A549 (cell line): ENCODE measurements around the gene IFT88. TPM values are rescaled to one million over a fixed set of nuclear protein-coding genes. Genes with fewer than 3 reads are reported as not detected.
A peak's percentile ranks its signal among the peaks of the same experiment; 100 is the strongest.

Experiments used
- ATAC-seq, 2 experiments: fragments of 200-7000 bp in 1 of 2; fragments of >200 bp in 1 of 2; cut with Nextera tagmentation in 1 of 2; cut with Tn5 transposase in 1 of 2; 3 replicates each; pipeline versions ENCODE4 v1.8.0 to v1.9.1; 2018 to 2020; ENCODE audit warnings: mild to moderate bottlenecking in 1 of 2, moderate library complexity in 1 of 2
- CTCF ChIA-PET: fragments of 300-600 bp; sonication (Branson Sonifier 250); formaldehyde crosslinking; extraction: SDS; loops from one replicate; lab custom pipeline; 2021; ENCODE audit warnings: antibody characterized with exemption, inconsistent platforms; lab: Yijun Ruan, JAX
- POLR2A ChIA-PET: fragments of 350-600 bp; formaldehyde crosslinking; extraction: SDS; loops from one replicate; lab custom pipeline; 2021; ENCODE audit warnings: antibody characterized with exemption, inconsistent platforms; lab: Yijun Ruan, JAX
- DNase-seq, 2 experiments: peaks; one replicate each; pipeline versions ENCODE4 v3.0.0 to v3.0.0-alpha.2; 2011 to 2016; ENCODE audit warnings: low read depth in 1 of 2, low spot score in 1 of 2
- FAIRE-seq: peaks from 2 replicates; lab custom pipeline; 2011; peaks lifted over from hg19 to GRCh38; lab: Jason Lieb, UNC
- H3K27ac ChIP-seq, 2 experiments: fragments of >200 bp; sonication (Bioruptor Twin); formaldehyde crosslinking; 3 replicates each; pipeline ENCODE4 v1.5.1; 2016 to 2017
- H3K4me1 ChIP-seq: fragments of >200 bp; sonication (Bioruptor Twin); formaldehyde crosslinking; 3 replicates; pipeline ENCODE4 v1.6.1; 2016
- H3K4me2 ChIP-seq: fragments of >200 bp; sonication (Bioruptor Twin); formaldehyde crosslinking; 3 replicates; pipeline ENCODE4 v1.6.1; 2016
- H3K4me3 ChIP-seq: fragments of >200 bp; sonication (Bioruptor Twin); formaldehyde crosslinking; 3 replicates; pipeline ENCODE4 v1.5.1; 2016
- H3K9me3 ChIP-seq: fragments of >200 bp; sonication (Bioruptor Twin); formaldehyde crosslinking; 3 replicates; pipeline ENCODE4 v1.6.1; 2016
- BHLHE40 ChIP-seq: IDR thresholded peaks from 2 replicates; pipeline ENCODE4 v1.6.1; 2012; ENCODE audit warnings: low read depth, low read length, inconsistent platforms
- CHD2 ChIP-seq: fragments of 150-350 bp; IDR thresholded peaks from 2 replicates; pipeline ENCODE4 v1.6.1; 2014; ENCODE audit warnings: low read length; ENCODE audit not compliant: partially characterized antibody
- CHD4 ChIP-seq: fragments of 200-600 bp; sonication (generic); IDR thresholded peaks from 2 replicates; pipeline ENCODE4 v1.6.1; 2016; ENCODE audit warnings: antibody characterized with exemption, mild to moderate bottlenecking, borderline replicate concordance
- E2F6 ChIP-seq: IDR thresholded peaks from 2 replicates; pipeline ENCODE4 v1.6.1; 2012; ENCODE audit warnings: low read depth, borderline replicate concordance
- ELK1 ChIP-seq: fragments of 150-350 bp; IDR thresholded peaks from 2 replicates; pipeline ENCODE4 v1.6.1; 2014; ENCODE audit warnings: low read depth, mild to moderate bottlenecking, low read length
- EP300 ChIP-seq, 2 experiments: fragments of >200 bp; sonication (Bioruptor Twin); formaldehyde crosslinking; IDR thresholded peaks; 2 replicates in 1 of 2; 3 replicates in 1 of 2; pipeline ENCODE4 v1.6.1; 2016 to 2017
- ESRRA ChIP-seq: fragments of 150-350 bp; IDR thresholded peaks from 2 replicates; pipeline ENCODE4 v1.6.1; 2014; ENCODE audit warnings: mild to moderate bottlenecking, low read length, borderline replicate concordance
- FOSL2 ChIP-seq, 2 experiments: fragments of 450-650 bp in 1 of 2; fragments of >200 bp in 1 of 2; sonication (Bioruptor Twin) in 1 of 2; formaldehyde crosslinking; IDR thresholded peaks; 2 replicates each; pipeline versions ENCODE4 v1.5.0 to v1.6.1; 2016 to 2020; ENCODE audit warnings: mild to moderate bottlenecking in 1 of 2, moderate library complexity in 1 of 2
- FOXS1 ChIP-seq: fragments of 250-450 bp; sonication (Bioruptor Pico); IDR thresholded peaks from 2 replicates; pipeline ENCODE4 v1.5.0; 2020; ENCODE audit warnings: mild to moderate bottlenecking, moderate library complexity
- GATA3 ChIP-seq: IDR thresholded peaks from 2 replicates; pipeline ENCODE4 v1.6.1; 2012; ENCODE audit warnings: borderline replicate concordance
- HDAC2 ChIP-seq: fragments of 200-600 bp; sonication (generic); IDR thresholded peaks from 2 replicates; pipeline ENCODE4 v1.6.1; 2016
- HES2 ChIP-seq: fragments of >200 bp; sonication (Bioruptor Twin); formaldehyde crosslinking; IDR thresholded peaks from 2 replicates; pipeline ENCODE4 v1.6.1; 2016
- HOXB5 ChIP-seq: fragments of 250-450 bp; sonication (Bioruptor Pico); IDR thresholded peaks from 2 replicates; pipeline ENCODE4 v1.5.0; 2020; ENCODE audit warnings: mild to moderate bottlenecking, moderate library complexity
- JUN ChIP-seq, 2 experiments: fragments of >200 bp; sonication (Bioruptor Twin); formaldehyde crosslinking; IDR thresholded peaks; 2 replicates in 1 of 2; 3 replicates in 1 of 2; pipeline ENCODE4 v1.6.1; 2016 to 2017
- JUNB ChIP-seq: fragments of >200 bp; sonication (Bioruptor Twin); formaldehyde crosslinking; IDR thresholded peaks from 2 replicates; pipeline ENCODE4 v1.6.1; 2016
- MAZ ChIP-seq: fragments of 150-350 bp; IDR thresholded peaks from 2 replicates; pipeline ENCODE4 v1.6.1; 2014; ENCODE audit warnings: antibody characterized with exemption, low read depth, low read length, borderline replicate concordance
- NFE2L2 ChIP-seq: fragments of 150-350 bp; conservative IDR thresholded peaks from 2 replicates; pipeline ENCODE4 v1.6.1; 2014; ENCODE audit warnings: low read length
- NR3C1 ChIP-seq: fragments of >200 bp; sonication (Bioruptor Twin); formaldehyde crosslinking; IDR thresholded peaks from 3 replicates; pipeline ENCODE4 v1.6.1; 2017
- PHF8 ChIP-seq: fragments of 200-600 bp; sonication (generic); IDR thresholded peaks from 2 replicates; pipeline ENCODE4 v1.6.1; 2016; ENCODE audit warnings: low read depth, mild to moderate bottlenecking, antibody characterized with exemption, moderate library complexity, borderline replicate concordance
- POLR2AphosphoS2 ChIP-seq: conservative IDR thresholded peaks from 2 replicates; pipeline ENCODE4 v1.6.1; 2012; ENCODE audit warnings: low read length, improper control_type of control experiment, inconsistent platforms
- RAD21 ChIP-seq, 2 experiments: fragments of >200 bp in 1 of 2; sonication (Bioruptor Twin) in 1 of 2; formaldehyde crosslinking in 1 of 2; IDR thresholded peaks in 1 of 2; conservative IDR thresholded peaks in 1 of 2; 2 replicates in 1 of 2; 3 replicates in 1 of 2; pipeline ENCODE4 v1.6.1; 2012 to 2018; ENCODE audit warnings: inconsistent platforms in 1 of 2
- RARB ChIP-seq: fragments of 250-450 bp; sonication (Bioruptor Pico); IDR thresholded peaks from 2 replicates; pipeline ENCODE4 v1.8.0; 2021; ENCODE audit warnings: mild to moderate bottlenecking, moderate library complexity
- REST ChIP-seq: fragments of 200-600 bp; sonication (generic); IDR thresholded peaks from 2 replicates; pipeline ENCODE4 v1.6.1; 2016; ENCODE audit warnings: antibody characterized with exemption, mild to moderate bottlenecking, moderate library complexity
- RFX5 ChIP-seq: fragments of 450-650 bp; IDR thresholded peaks from 2 replicates; pipeline ENCODE4 v1.7.1; 2014; ENCODE audit warnings: antibody characterized with exemption, mild to moderate bottlenecking, moderate library complexity
- SMC3 ChIP-seq: fragments of >200 bp; sonication (Bioruptor Twin); formaldehyde crosslinking; IDR thresholded peaks from 3 replicates; pipeline ENCODE4 v1.6.1; 2018; ENCODE audit warnings: inconsistent platforms
- ZC3H11A ChIP-seq: fragments of 450-650 bp; IDR thresholded peaks from 2 replicates; pipeline ENCODE4 v1.6.1; 2014; ENCODE audit warnings: antibody characterized with exemption, mild to moderate bottlenecking
- ZFP36 ChIP-seq: fragments of 450-650 bp; IDR thresholded peaks from 2 replicates; pipeline ENCODE4 v1.6.1; 2014; ENCODE audit warnings: borderline replicate concordance; ENCODE audit not compliant: partially characterized antibody
- ZSCAN20 ChIP-seq: fragments of 250-450 bp; sonication (Bioruptor Pico); IDR thresholded peaks from 2 replicates; pipeline ENCODE4 v1.8.0; 2022; ENCODE audit warnings: mild to moderate bottlenecking, moderate library complexity
- WGBS: methylation state at CpG from one replicate; pipeline ENCODE4 v1.1.6; 2017; ENCODE audit errors: missing lambda C conversion rate; 5-methylcytosine and 5-hydroxymethylcytosine counted together
- polyA plus RNA-seq, 4 experiments: library from polyadenylated mRNA; depleted of rRNA in 3 of 4; stranded (reverse); fragments of >200 nt; fragmentation: RNase III in 1 of 4; extraction: RNeasy Plus Mini Kit Qiagen cat#74134 plus additional on column Dnase treatment in 1 of 4; gene quantifications; 2 replicates in 3 of 4; 3 replicates in 1 of 4; pipeline ENCODE4 v1.2.3, GENCODE V29; 2011 to 2017

IFT88 gene
- polyA plus RNA-seq, 2 of the 4 experiments (the other 2 are of a cell fraction): 13.2 to 19.1 TPM

- no peak for TF ChIP-seq FOXS1 (CRISPR knock-in tag)
- TF ChIP-seq CHD2: no peak
- TF ChIP-seq POLR2AphosphoS2: no peak
- TF ChIP-seq RAD21 (conservative IDR thresholded peaks at IDR 0.05 in 1 of 2, IDR thresholded peaks at IDR 0.05 in 1 of 2): no peak
- no peak for TF ChIP-seq JUN (IDR thresholded peaks at IDR 0.05)
- no peak for TF ChIP-seq HOXB5 (CRISPR knock-in tag)
- TF ChIP-seq RFX5: no peak
- no peak for TF ChIP-seq BHLHE40
- no peak for TF ChIP-seq JUNB
- no peak for TF ChIP-seq RARB (CRISPR knock-in tag)
- TF ChIP-seq EP300 (IDR thresholded peaks at IDR 0.05): no peak
- TF ChIP-seq REST: no peak
- TF ChIP-seq HES2: no peak
- no peak for TF ChIP-seq E2F6
- FAIRE-seq: no peak
- ChIA-PET CTCF (interaction anchor here (0.9 to 1.7 kb wide), 7 partner anchors 24 to 523 kb away, joined by 3 to 4 read pairs (median 3); no protein-coding TSS in a partner anchor), POLR2A (no interaction called here)
- peak overlapping the region in 1 of 2 experiments; percentile 96; a peak in 3 of 6 replicates for H3K27ac ChIP-seq
- ATAC-seq: peak; percentile 42 to 58
- H3K4me3 ChIP-seq: peak overlapping the region; percentile 63
- no peak for DNase-seq
- WGBS: 70% methylated on average over 8 of the region's 20 CpGs
- peaks cover 16% of the 10 kb centered on the region for H3K4me1 ChIP-seq
- H3K9me3 ChIP-seq: no peaks in the 10 kb centered on the region
- H3K4me2 ChIP-seq: peak overlapping the region; percentile 80; the same call in 2 of the 3 replicates
Observed at GRCh38 chr13:20704459-20705069, 137.6 kb downstream of the IFT88 start.

GRCh38 chr13:20706661-20707060 is 139.7 kb downstream of the IFT88 start:
- WGBS: 80% methylated on average over 5 of the region's 5 CpGs
- TF ChIP-seq CHD4 (no peak), HOXB5 (CRISPR knock-in tag) (no peak), NR3C1 (no peak), ZC3H11A (no peak), GATA3 (no peak), POLR2AphosphoS2 (no peak), SMC3 (no peak)
- H3K27ac ChIP-seq: no peak overlapping the region
- no peaks in the 10 kb centered on the region for H3K9me3 ChIP-seq
- ATAC-seq: no peak
- FAIRE-seq: no peak
- ChIA-PET CTCF (interaction anchor here (0.6 kb wide), 1 partner anchor 145 kb away, joined by 3 read pairs; no protein-coding TSS in a partner anchor), POLR2A (no interaction called here)
- H3K4me2 ChIP-seq: no peak overlapping the region
- DNase-seq: no peak
- H3K4me3 ChIP-seq: no peak overlapping the region
- H3K4me1 ChIP-seq: peaks cover 20% of the 10 kb centered on the region

GRCh38 chr13:20708216-20708615 is 141.3 kb downstream of the IFT88 start:
- Histone ChIP-seq H3K27ac (no peak overlapping the region), H3K9me3 (no peaks in the 10 kb centered on the region), H3K4me2 (no peak overlapping the region), H3K4me1 (peaks cover 10% of the 10 kb centered on the region; the same call in 2 of the 3 replicates), H3K4me3 (no peak overlapping the region)
- no peak for FAIRE-seq
- WGBS: 74% methylated on average over 2 of the region's 2 CpGs
- DNase-seq: no peak
- no peak for ATAC-seq
- ChIA-PET CTCF (interaction anchor here (1.0 kb wide), 1 partner anchor 217 kb away, joined by 4 read pairs; no protein-coding TSS in a partner anchor), POLR2A (no interaction called here)
- TF ChIP-seq NFE2L2 (no peak), CHD2 (no peak), HDAC2 (no peak), MAZ (no peak), PHF8 (no peak), ESRRA (no peak), RFX5 (no peak), FOSL2 (IDR thresholded peaks at IDR 0.05) (no peak), FOSL2 (CRISPR knock-in tag; IDR thresholded peaks at IDR 0.05) (no peak), ZSCAN20 (CRISPR knock-in tag) (no peak), FOXS1 (CRISPR knock-in tag) (no peak), ELK1 (no peak), SMC3 (no peak), POLR2AphosphoS2 (no peak), ZFP36 (no peak)
